SU-DHL-6 (cell line): ENCODE data around the gene MRPL44.

ENCODE experiments used
- CTCF ChIP-seq: fragments of 200-600 bp; sonication (generic); IDR thresholded peaks from one replicate; pipeline ENCODE4 v1.5.1; 2017; ENCODE audit warnings: antibody characterized with exemption, mild to moderate bottlenecking, low read length, moderate library complexity; ENCODE audit not compliant: insufficient read depth, poor library complexity, severe bottlenecking
- EZH2phosphoT487 ChIP-seq: fragments of 200-600 bp; sonication (generic), shearing (Covaris generic); conservative IDR thresholded peaks from 2 replicates; pipeline ENCODE4 v1.6.1; 2018; ENCODE audit warnings: mild to moderate bottlenecking, antibody characterized with exemption, low read length, moderate library complexity, mixed read lengths

DNA sequence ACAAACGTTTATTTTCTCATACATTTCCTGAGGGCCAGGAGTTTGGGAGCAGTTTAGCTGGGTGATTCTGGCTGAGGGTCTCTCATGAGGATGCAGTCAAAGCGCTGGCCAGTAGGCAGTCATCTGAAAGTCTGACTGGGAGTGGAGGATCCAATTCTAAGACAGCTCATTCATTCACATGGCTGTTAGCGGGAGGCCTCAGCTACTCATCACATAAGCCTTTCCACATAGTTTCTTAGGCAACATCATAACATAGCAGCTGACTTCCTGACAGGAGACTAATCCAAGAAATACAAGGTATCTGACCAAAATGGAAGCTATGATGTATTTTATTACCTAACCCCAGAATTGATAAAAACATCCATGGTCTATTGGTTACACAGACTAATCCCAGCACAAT lies 2.9 kb upstream of the MRPL44 start:
- TF ChIP-seq CTCF = no peak
- TF ChIP-seq EZH2phosphoT487 = no peak
